Central memory CD4-positive, alpha-beta T cell (primary cell): ENCODE data around the gene CMTM1.

Experiments used
- DNase-seq: peaks from one replicate; pipeline ENCODE4 v3.0.0; 2022
- total RNA-seq, 3 experiments: gene quantifications; one replicate each; lab custom pipeline; 2026; lab: John Stamatoyannopoulos, UW

Gene CMTM1, protein sequence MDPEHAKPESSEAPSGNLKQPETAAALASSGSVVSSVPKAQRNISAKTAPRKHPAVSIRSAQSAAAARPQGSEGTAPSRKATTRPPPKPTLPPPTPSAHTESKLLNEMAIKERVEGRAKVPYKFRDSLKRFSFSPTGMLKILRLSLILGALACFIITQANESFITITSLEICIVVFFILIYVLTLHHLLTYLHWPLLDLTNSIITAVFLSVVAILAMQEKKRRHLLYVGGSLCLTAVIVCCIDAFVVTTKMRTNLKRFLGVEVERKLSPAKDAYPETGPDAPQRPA
- total RNA-seq, result 0.39 to 3.2 (median 0.49) reads per million in 3 experiments

DNA sequence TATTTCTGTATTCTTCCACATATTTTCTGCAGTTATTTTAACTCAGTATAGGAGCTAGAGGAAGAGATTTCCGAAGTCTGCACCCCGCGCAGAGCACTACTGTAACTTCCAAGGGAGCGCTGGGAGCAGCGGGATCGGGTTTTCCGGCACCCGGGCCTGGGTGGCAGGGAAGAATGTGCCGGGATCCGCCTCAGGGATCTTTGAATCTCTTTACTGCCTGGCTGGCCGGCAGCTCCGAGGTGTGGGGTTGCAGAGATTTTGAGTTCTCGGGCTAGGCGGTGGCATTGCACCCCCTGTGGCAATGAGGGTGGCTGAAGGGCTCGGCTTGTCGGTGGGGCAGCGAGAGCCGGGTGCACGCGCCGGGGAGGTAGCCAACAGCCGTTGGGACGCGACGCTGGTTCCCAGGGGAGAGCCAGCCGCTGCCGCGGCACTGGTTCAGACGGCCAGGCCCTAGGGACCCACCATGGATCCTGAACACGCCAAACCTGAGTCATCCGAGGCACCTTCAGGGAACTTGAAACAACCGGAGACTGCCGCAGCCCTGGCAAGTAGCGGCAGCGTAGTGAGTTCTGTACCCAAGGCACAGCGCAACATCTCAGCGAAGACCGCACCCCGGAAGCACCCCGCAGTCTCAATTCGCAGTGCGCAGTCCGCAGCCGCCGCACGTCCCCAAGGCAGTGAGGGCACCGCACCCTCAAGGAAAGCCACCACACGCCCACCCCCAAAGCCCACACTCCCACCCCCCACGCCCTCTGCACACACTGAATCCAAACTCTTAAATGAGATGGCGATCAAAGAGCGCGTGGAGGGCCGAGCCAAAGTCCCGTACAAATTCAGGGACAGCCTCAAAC, at the start of gene CMTM1:
Gene CMTM1, plus strand, starts transcription at position 389 of the 851 bp plus-strand sequence. Its CDS starts 75 bp downstream, at position 464.
- DNase-seq, result no peak

DNA sequence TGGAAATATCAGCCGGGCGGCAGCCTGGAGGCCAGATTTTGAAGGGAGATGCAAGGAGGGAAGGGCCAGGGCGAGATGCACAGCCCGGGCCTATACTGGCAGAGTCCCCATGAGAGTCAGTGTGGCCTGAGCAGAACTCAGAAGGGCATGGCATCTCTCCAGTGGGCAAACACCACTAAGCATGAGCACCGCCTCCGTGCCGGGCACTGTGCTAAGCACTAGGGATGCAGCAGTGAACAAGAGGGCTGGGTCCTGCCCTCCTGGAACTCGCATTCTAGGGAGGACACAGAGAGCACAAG, 49.8 kb upstream of the CMTM1 start:
- no peak for DNase-seq

DNA sequence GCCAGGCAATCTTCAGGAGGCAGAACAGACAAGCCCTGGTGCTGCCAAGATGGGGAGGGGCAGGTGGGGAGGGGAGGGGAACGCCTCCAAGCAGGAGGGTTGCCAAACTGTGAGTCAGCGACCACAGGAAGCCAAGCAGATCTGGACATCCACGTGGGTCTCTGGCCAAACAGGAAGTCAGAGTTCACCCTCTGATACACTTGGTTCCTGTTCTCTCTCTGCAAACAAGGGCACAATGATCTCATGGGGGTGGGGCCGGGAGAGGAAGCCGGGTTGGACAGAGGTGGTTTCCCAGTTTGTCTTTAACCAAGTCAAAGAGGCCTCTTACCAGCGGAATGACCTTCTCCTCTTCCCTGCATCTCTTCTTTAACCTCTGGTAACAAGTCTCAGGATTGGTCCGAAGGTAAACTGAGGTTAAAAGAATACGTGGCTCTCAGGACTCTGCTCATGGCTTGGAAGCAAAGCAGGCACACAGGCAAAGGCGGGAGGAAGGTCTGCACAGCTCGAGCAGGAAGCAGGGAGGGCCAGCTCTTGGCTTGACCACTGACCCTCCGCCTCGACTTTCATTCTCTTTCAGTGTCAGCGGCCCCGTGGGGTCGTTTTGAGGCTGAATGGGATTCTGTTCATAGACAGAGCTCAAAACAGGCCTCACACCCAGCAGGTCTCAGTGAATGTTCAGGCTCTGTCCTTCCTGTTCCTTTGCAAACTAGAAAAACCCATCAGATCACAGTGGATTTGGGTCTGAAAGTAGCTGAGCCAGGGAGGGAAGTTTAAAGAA, 49.2 kb upstream of the CMTM1 start:
- peak; percentile 71 for DNase-seq

DNA sequence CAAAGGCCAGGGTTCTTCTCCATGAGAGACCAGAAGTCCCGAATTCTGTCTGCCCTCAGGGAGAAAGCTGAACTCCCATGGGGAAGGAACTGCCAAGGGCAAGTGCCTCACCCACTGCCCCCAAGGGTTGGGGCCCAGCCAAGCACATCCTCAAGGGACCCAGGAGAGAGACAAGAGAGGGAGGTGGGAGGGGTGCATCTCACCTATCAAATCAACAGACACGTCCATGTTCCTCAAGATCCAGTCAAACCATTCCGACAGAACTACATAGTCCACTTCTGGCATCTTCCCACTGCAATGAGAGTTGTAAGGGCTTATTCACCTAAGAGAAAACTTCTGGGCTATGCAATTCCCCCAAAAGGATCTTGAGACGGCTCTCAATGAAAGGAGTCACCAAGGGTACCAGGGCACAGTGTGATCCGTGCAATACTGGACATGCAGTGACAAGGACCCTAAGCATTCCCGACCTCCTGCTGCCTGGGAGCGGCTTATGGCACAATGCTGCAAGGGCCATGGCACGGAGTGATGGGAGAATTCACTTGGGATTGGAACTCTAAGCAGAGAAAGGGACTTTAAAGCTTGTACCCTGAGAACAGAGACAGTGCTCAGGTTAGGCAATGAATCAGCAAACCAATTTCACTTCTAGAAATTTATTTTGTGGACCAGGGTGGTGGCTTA, 48.5 kb upstream of the CMTM1 start:
- DNase-seq, result no peak

DNA sequence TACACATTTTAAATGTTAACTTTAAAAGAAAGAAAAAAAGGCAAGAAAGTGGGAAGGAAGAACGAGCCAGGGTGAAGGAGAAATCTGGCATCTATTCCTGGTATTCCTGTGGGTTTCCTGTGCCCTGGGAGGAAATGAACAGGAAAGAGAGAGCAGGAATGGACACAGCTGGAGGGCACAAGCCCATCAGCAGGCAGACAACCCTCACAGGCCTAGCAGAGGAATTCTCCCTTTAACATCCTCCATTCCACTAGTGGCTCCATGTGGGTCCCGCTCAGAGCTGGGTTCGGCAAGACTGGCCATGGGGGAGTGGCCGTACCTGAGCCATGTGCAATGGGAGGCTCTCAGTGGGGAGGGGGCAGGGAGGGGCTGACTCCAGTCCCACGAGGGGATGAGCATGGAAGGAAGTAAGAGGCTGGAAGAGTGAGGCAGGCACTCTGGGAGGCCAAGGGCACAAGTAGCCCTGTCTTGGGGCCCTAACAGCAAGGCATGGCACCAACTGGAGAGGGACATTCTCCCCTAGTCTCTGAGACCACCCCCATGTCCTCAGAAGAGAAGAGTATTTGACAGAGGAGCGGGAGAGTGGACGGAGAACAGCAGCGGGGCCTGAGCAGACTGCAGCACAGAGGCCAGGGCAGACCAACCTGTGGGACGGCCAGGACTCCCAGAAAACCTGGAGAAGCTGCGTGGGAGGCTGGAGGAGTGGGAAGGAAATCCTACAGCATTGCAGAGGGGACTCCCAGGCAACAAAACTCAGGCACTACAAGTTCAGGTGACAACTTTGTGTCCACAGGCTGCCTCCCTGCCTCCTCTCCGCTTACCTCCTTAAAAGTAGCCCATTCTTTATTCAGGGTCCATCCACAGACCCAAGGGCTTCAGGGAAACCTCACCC, 46.5 kb upstream of the CMTM1 start:
- DNase-seq, result no peak

DNA sequence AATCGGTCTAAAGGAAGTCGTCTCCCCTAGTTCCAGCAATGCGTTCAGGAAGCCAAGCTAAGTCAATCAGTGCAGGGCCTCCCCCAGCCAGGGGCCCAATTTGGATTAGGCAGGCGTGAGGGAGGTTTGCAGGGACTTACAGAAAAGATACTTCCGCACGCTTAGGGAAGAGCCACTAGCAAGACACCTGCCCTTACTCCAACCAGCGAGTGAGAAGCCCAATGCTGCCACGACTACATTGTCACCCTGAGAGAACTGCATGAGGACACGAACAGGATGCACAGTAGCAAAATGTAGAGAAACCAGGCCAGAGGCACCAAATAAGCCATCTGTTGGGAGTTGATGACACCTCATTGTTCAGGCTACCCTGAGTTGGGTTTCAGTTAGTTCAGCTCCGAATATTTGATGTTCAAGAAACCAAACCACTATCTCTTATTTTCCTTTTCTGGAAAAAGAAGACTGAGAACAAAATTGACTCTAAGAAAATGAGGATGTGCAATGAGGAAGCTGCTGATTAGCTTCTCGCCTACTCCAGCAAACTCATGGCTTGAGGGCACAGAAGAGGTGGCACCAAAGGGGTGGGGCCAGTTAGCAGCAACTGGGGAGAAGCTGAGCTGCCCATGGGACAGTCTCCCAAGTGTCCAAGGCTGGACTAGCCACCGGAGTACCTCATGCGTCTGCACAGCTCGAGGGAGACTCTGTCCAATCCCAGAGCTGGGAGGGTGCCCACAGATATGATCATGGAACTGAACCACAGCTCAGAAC, 45.7 kb upstream of the CMTM1 start:
- DNase-seq, result no peak

DNA sequence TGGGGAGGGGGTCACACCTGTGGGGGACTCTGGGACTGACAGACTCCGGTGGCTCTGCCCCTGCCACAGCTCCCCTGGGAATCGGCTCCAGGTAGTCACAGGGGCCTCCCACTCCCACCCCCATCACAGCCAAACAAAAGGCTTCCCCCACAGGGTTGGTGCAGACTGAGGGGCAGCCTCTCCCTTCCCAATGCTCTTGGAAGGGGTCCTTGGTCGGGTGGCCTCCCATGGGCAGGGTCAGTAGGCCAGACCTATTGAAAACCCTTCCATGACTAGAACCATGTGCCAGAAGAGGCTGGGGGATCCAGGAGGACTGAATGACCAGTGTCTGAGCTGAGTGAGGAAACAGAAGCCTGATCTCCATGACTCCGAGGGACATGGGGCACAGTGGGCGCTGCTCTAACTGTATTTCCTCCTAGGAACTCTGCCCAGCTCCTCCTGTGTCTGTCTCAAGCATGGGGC, 45.0 kb upstream of the CMTM1 start:
- DNase-seq, result no peak

DNA sequence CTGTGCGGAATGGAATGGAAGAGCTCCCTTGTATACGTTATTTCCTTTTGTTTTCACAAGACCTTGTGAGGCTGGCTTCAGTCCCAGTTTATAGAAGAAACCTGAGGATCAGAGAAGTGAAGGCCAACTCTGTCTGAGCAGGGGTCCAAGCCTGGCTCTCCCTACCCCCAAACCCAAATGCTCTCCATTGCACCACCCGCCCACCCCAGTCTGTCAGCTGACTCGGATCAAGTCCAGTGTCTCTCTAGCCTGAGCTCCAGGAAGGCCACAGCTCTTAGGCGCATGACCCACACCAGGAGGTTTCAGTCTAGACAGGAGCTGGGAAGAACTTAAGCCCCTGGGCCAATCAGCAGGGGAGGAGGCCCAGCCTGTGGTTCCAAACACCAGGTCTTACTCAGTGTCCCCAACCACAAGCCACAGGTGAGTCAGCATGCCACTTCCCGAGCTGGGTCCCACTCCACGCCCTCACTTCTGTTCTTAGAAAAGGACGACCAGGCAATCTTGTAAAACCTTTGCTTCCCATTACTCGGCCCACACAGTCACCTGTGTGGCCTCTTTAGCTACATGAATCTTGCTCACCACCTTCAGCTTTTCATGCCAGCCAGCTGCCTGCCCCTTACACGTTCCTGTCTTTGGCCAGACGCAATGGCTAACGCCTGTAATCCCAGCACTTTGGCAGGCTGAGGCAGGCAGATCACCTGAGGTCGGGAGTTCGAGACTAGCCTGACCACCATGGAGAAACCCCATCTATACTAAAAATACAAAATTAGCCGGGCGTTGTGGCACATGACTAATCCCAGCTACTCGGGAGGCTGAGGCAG, 44.1 kb upstream of the CMTM1 start:
- peak; percentile 83 for DNase-seq

DNA sequence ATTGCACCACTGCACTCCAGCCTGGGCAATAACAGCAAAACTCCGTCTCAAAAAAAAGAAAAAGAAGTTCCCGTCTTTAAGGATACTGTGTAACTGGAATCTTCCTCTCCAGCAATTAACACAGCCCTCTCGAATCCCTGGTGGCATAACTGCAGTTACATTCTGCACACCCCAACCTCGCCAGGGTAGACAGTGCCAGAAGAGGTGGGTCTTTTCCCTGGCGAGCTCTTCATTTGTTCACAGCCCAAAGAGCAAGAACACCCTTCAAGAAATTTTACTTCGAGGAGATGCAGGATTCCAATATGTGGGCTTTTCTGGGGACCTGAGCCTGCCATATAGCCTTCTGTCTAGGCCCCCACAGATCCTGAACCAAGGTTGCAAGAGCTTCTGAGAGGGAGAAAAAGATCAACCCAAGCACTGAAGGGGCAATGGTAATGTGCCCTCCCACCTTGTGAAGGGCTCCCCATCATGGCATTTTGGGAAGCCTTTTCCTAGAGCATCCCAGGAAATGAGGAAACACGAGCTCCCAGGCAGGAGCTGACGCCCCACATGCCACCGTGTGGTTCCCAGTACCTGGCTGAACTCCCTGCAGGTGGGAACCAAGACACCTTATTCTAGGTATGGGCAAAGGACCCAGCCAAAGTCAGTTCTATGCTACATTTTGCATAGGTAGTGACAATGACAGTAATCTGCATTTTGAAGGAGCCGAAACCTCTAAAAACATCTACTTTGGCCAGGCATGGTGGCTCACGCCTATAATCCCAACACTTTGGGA, 43.2 kb upstream of the CMTM1 start:
- DNase-seq, result no peak

DNA sequence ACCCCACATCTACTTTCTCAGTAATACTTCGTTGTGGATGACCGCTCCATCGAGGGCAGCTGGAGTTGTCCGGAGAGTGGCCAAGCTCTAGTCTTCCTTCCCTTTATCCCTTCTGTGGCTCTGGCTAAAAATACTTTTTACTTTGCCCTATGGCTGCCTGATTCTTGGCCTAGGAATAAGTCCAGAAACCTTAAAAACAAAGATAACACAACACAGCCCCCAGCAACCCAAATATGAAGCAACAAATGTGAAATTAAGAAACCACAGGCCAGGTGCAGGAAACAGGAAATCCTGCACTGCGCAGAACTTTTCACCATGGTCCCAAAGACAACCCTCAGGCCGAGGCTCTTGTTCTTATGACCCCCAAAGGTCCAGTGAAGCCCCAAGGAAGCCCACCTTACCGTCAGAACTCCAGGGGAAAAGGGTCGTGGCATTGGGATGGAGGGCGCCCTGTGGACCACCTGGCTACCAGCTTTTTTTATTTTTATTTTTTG, 42.3 kb upstream of the CMTM1 start:
- peak; percentile 69 for DNase-seq

DNA sequence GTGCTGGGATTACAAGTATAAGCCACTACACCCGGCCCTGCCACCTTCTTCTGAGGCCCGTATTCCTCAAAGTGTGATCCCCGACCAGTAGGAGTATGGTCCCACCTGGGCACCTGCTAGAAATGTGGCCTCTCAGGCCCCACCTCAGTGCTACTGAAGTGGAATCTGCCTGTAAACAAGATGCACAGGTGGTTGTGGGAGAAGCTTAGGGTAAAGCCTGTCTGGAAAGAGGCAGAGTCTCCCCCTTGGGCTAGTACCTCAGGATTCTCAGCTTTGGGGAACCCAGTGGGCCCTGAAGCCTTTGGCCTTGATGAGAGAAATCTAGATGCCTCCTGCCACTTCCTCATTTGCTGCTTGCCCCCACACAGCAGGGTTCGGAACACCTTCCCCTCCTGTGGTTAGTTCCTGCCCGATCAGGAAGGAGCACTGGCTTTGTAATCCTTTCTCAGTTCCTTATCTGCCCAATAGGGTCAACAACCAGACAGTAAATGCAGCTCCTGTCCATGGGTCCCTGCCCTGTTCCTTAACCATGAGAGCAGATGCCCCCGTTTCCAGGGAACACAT, 41.6 kb upstream of the CMTM1 start:
- no peak for DNase-seq

DNA sequence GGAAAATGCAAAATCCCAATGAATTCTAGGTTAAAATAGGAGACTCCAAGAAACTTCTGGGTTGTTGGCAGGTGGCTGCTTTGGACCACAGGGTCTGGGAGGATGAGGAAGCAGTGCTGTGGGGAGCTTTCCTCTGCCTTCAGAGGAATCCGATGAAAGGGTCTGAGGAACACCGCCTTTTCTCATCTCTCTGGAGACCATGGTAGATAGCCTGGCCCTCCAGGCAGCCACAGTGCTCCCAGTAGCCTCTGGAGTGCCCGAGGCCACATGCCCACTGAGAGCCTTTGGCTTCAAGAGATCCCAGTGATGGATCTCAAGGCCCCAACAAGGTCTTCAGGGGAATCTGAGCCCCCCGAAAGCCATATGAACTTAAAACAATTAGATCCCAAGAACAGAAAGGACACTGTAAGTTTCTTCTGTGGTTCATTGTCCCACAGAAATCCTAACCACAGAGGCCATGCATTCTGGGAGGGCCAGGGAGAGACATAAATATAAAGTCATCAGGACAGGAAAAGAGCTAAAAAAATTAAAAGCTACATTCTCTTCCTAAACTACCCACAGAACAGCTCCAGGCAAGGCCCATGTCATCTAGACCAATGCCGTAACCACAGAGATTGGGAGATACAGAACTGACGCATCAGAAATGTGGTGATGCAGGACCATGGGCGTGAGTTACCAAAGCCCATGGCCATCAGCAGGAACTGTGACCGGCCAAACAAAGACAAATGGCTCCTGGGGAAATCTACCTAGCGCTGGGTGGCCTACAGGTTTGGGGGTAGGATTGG, 40.7 kb upstream of the CMTM1 start:
- DNase-seq, result no peak

DNA sequence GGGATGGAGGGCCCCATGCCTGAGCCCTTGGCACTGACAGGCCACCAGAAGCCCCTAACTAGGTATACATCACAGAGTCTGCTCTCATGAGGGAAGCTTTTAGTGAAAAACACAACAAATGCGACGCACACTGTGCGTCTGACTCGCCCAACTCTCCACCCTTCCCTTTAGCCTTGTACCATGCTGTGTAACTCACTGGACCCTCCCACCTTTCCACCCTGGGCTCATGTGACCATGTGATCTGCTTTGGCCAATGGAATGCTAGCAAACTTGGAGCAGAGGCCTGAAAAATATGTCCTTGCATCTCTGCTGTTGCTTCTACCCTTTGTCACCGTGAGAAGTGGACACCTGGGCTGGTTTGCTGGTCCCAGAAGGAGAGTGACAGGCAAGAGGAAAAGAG, 37.9 kb upstream of the CMTM1 start:
- DNase-seq, result no peak

DNA sequence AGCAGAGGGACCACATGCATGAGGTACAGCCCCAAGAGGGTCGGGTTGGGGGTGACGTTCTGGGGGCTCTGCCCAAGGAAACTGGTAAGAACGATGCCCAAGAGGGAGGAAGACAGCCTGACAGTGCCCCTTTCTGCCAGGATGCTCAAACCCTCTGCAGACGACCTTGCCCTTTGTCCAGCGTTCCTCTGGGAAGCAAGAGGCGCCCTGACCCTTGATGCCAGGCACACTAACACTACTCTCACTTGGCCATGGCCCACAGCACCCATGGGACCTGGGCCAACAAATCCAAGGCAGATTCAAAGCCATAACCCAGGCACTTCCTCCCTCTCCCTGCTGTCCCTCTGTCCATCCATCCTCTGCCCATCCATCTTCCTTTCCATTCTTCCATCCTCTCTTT, 36.8 kb upstream of the CMTM1 start:
- no peak for DNase-seq

DNA sequence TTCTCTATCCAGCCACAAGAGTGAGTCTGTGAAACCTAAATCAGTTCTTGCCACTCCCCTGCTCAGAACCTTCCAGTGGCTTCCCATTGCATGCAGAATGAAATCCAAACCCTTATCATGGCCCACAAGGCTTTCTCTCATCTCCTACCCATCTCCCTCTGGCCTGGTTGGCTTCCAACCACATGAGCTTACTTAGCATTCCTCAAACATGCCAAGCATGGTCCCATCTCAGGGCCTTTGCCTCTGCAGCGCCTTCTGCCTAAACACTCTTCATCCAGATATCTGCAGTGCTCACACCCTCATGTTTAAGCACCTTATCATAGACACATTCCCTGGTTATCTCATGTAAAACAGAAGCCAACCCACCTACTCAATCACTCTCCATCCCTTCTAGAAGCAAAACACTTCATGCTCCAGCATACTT, 31.9 kb upstream of the CMTM1 start:
- no peak for DNase-seq

DNA sequence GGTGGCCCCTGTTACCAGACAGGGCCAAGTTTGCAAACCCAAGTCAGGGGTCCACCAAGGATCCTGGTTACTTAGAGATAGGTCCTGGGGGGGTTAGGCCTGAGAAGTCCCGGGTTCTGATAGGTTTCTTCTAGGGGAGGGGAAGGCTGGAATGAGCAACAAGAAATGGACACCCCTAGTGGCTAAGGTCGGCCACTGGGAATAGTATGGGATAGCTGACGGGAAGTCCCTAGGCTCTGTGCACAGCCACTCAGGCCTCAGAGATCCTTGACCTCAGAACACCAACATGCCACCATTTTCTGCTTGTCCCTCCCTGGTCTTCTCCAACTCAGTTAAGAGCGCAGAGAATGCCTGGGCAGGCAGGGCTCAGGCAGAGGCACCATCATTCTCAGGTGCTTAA, 29.7 kb upstream of the CMTM1 start:
- DNase-seq, result no peak

DNA sequence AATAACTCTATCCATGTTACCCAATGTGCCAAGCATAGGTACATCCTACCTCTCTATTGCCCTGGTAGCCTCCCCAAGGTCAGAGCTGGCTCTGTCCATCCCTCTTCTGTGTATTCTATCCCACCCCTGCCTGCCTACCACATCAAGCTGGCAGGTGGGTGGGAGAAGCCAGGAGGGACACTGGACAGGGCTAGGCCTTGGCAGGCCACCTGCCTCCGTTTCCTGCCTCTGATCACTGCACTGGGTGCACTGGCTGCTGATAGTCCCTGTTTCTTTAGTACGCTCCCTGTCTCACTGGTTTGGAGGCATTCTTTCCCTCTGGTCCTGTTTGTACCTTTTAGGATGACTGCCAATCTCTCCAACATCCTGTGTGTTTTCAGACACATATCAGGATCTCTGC, 29.0 kb upstream of the CMTM1 start:
- no peak for DNase-seq

DNA sequence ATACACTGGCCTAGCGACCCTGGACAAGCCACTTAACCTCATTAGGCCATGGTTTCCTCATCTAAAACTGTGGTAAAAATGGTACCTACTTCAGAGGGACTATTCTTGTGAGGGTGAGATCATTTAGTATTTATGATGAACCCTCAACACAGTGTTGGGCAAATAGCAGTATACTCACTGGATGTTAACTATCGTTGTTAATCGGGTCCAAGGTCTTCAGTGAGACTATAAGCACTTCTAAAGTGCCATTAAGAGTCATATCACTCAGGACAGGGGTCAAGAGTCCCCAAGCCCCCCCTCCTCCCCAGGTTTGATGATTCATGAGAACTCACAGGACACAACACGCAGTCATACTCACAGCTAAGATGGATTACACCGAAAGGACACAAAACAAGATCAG, 27.3 kb upstream of the CMTM1 start:
- no peak for DNase-seq
